ENCODE results near the gene RNF181.
"Not testable (repeated sequence)": the region's sequence is repeated elsewhere in the genome, so short reads cannot be mapped to it uniquely, and the experiment has no call there.

Gene RNF181

DNA sequence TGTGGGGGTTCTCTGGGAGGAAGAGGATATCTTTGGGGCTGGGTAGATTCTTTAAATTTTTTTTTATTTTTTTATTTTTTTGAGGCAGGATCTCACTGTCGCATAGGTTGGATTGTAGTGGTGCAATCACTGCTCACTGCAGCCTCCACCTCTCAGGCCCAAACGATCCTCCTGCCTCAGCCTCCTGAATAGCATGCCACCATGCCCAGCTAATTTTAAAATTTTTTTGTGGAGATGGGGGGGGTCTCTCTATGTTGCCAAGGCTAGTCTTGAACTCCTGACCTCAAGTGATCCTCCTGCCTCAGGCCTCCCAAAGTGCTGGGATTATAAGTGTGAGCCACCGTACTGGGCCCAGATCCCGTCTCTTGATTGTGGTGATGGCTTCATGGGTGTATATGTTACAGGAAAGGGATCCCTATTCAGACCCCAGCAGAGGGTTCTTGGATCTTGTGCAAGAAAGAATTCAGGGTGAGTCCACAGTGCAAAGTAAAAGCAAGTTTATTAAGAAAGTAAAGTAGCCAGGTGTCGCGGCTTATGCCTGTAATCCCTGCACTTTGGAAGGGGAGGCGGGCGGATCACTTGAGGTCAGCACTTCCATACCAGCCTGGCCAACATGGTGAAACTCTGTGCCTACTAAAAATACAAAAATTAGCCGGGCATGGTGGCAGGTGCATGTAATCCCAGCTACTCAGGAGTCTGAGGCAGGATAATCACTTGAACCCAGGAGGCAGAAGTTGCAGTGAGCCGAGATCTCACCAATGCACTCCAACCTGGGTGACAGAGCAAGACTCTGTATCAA, 18.4 kb downstream of the RNF181 start:
- no peaks in the 10 kb centered on the region for H3K27me3 ChIP-seq (ENCODE audit: control insufficient read depth, insufficient read depth, low read length, poor library complexity, severe bottlenecking)
- peaks cover under 1% of the 10 kb centered on the region for H3K36me3 ChIP-seq (ENCODE audit: control insufficient read depth, insufficient read depth, low read length)
- H3K9me3 ChIP-seq (ENCODE audit: control insufficient read depth, low read length), result no peaks in the 10 kb centered on the region
- H3K27ac ChIP-seq (ENCODE audit: insufficient read depth, low read depth, low read length, poor library complexity, severe bottlenecking), result no peak overlapping the region
- 90 to 95% methylated on average over 10 of the region's 10 CpGs for WGBS, 2 experiments
- H3K4me3 ChIP-seq (ENCODE audit: insufficient read depth, low read depth, low read length), result no peak overlapping the region
- H3K4me1 ChIP-seq (ENCODE audit: control insufficient read depth, insufficient read depth, low read length), result no peaks in the 10 kb centered on the region

- not testable (repeated sequence) for H3K36me3 ChIP-seq (ENCODE audit: control insufficient read depth, insufficient read depth, low read length); H3K4me1 ChIP-seq (ENCODE audit: control insufficient read depth, insufficient read depth, low read length); H3K27ac ChIP-seq (ENCODE audit: insufficient read depth, low read depth, low read length, poor library complexity, severe bottlenecking); H3K9me3 ChIP-seq (ENCODE audit: control insufficient read depth, low read length); H3K4me3 ChIP-seq (ENCODE audit: insufficient read depth, low read depth, low read length); H3K27me3 ChIP-seq (ENCODE audit: control insufficient read depth, insufficient read depth, low read length, poor library complexity, severe bottlenecking)
- WGBS, 2 experiments, result 94 to 96% methylated on average over 7 of the region's 7 CpGs
Observed at GRCh38 chr2:85614757-85615156, 19.2 kb downstream of the RNF181 start.

- Histone ChIP-seq H3K9me3 (ENCODE audit: control insufficient read depth, low read length) (no peaks in the 10 kb centered on the region), H3K36me3 (ENCODE audit: control insufficient read depth, insufficient read depth, low read length) (no peaks in the 10 kb centered on the region), H3K27ac (ENCODE audit: insufficient read depth, low read depth, low read length, poor library complexity, severe bottlenecking) (no peak overlapping the region), H3K4me1 (ENCODE audit: control insufficient read depth, insufficient read depth, low read length) (no peaks in the 10 kb centered on the region), H3K27me3 (ENCODE audit: control insufficient read depth, insufficient read depth, low read length, poor library complexity, severe bottlenecking) (no peaks in the 10 kb centered on the region), H3K4me3 (ENCODE audit: insufficient read depth, low read depth, low read length) (no peak overlapping the region)
- WGBS, 2 experiments, result 91 to 92% methylated on average over 17 of the region's 17 CpGs
Observed at GRCh38 chr2:85615413-85615728, 19.8 kb downstream of the RNF181 start.

DNA sequence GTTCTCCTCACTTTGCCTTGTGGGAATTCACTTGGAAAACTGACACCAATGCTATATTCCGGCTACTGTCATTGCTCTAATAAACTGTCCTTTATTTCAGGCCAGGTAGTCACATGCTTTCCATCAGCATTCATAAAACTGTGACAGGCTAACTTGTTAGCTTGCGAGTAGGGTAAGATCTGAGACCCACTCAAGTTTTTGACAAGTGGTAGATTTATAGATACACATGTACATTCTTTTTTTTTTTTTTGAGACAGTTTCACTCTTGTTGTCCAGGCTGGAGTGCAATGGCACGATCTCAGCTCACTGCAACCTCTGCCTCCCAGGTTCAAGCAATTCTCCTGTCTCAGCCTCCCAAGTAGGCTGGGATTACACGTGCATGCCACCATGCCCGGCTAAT, 22.2 kb downstream of the RNF181 start:
- not testable (repeated sequence) for H3K27me3 ChIP-seq (ENCODE audit: control insufficient read depth, insufficient read depth, low read length, poor library complexity, severe bottlenecking)

GRCh38 chr2:85619617-85620016, 24.1 kb downstream of the RNF181 start:
- Histone ChIP-seq H3K4me1 (ENCODE audit: control insufficient read depth, insufficient read depth, low read length) (no peaks in the 10 kb centered on the region), H3K9me3 (ENCODE audit: control insufficient read depth, low read length) (no peaks in the 10 kb centered on the region), H3K27ac (ENCODE audit: insufficient read depth, low read depth, low read length, poor library complexity, severe bottlenecking) (no peak overlapping the region), H3K4me3 (ENCODE audit: insufficient read depth, low read depth, low read length) (no peak overlapping the region), H3K36me3 (ENCODE audit: control insufficient read depth, insufficient read depth, low read length) (peaks cover 24% of the 10 kb centered on the region), H3K27me3 (ENCODE audit: control insufficient read depth, insufficient read depth, low read length, poor library complexity, severe bottlenecking) (no peaks in the 10 kb centered on the region)
- 97 to 98% methylated on average over 6 of the region's 6 CpGs for WGBS, 2 experiments

More for the DNA sequence above, 22.2 kb downstream of the RNF181 start:
- not testable (repeated sequence) for H3K9me3 ChIP-seq (ENCODE audit: control insufficient read depth, low read length); H3K4me1 ChIP-seq (ENCODE audit: control insufficient read depth, insufficient read depth, low read length); H3K4me3 ChIP-seq (ENCODE audit: insufficient read depth, low read depth, low read length); H3K27ac ChIP-seq (ENCODE audit: insufficient read depth, low read depth, low read length, poor library complexity, severe bottlenecking)
- H3K36me3 ChIP-seq (ENCODE audit: control insufficient read depth, insufficient read depth, low read length), result peaks cover 12% of the 10 kb centered on the region
- whole genome bisulfite sequencing, 2 experiments, result 94 to 97% methylated on average over 5 of the region's 5 CpGs

GRCh38 chr2:85621338-85621737, 25.8 kb downstream of the RNF181 start:
- H3K4me1 ChIP-seq (ENCODE audit: control insufficient read depth, insufficient read depth, low read length), result no peaks in the 10 kb centered on the region
- H3K4me3 ChIP-seq (ENCODE audit: insufficient read depth, low read depth, low read length), result no peak overlapping the region
- H3K36me3 ChIP-seq (ENCODE audit: control insufficient read depth, insufficient read depth, low read length), result peaks cover 38% of the 10 kb centered on the region
- no peak overlapping the region for H3K27ac ChIP-seq (ENCODE audit: insufficient read depth, low read depth, low read length, poor library complexity, severe bottlenecking)
- no peaks in the 10 kb centered on the region for H3K27me3 ChIP-seq (ENCODE audit: control insufficient read depth, insufficient read depth, low read length, poor library complexity, severe bottlenecking)
- H3K9me3 ChIP-seq (ENCODE audit: control insufficient read depth, low read length), result no peaks in the 10 kb centered on the region
- WGBS, 2 experiments, result 87% methylated on average over 1 of the region's 1 CpG; no CpG with 5 or more reads in 1 of the 2 experiments

- no peak overlapping the region for H3K27ac ChIP-seq (ENCODE audit: insufficient read depth, low read depth, low read length, poor library complexity, severe bottlenecking)
- H3K4me3 ChIP-seq (ENCODE audit: insufficient read depth, low read depth, low read length), result no peak overlapping the region
- H3K9me3 ChIP-seq (ENCODE audit: control insufficient read depth, low read length), result no peaks in the 10 kb centered on the region
- H3K4me1 ChIP-seq (ENCODE audit: control insufficient read depth, insufficient read depth, low read length), result no peaks in the 10 kb centered on the region
- peaks cover 53% of the 10 kb centered on the region for H3K36me3 ChIP-seq (ENCODE audit: control insufficient read depth, insufficient read depth, low read length)
- 96 to 99% methylated on average over 5 of the region's 5 CpGs for WGBS, 2 experiments
- H3K27me3 ChIP-seq (ENCODE audit: control insufficient read depth, insufficient read depth, low read length, poor library complexity, severe bottlenecking), result no peaks in the 10 kb centered on the region
Observed at GRCh38 chr2:85623991-85624390, 28.4 kb downstream of the RNF181 start.

DNA sequence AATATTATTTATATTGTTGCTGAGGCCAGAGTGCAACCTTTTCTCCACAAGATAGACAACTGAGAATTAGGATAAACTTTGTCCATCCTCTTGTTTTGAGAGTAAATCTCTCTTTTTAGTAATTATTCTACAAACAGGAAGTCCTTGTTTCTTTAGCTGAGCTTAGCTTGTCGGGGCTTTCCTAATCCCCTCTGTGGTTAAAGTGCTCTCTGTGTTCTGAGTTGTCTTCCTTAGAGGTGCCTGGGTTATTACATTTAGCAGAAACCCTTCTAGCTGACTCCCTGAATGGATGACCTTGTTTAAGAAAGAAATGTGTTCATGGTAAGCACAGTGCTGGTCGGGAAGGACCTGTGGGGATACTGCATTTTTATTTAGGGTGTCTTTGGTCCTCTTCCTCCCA, 33.1 kb downstream of the RNF181 start:
- WGBS, 2 experiments, result 93 to 95% methylated on average over 2 of the region's 2 CpGs
- Histone ChIP-seq H3K27ac (ENCODE audit: insufficient read depth, low read depth, low read length, poor library complexity, severe bottlenecking) (no peak overlapping the region), H3K36me3 (ENCODE audit: control insufficient read depth, insufficient read depth, low read length) (peaks cover 62% of the 10 kb centered on the region), H3K4me3 (ENCODE audit: insufficient read depth, low read depth, low read length) (no peak overlapping the region), H3K27me3 (ENCODE audit: control insufficient read depth, insufficient read depth, low read length, poor library complexity, severe bottlenecking) (no peaks in the 10 kb centered on the region), H3K9me3 (ENCODE audit: control insufficient read depth, low read length) (no peaks in the 10 kb centered on the region), H3K4me1 (ENCODE audit: control insufficient read depth, insufficient read depth, low read length) (no peaks in the 10 kb centered on the region)

- Histone ChIP-seq H3K9me3 (ENCODE audit: control insufficient read depth, low read length) (no peaks in the 10 kb centered on the region), H3K36me3 (ENCODE audit: control insufficient read depth, insufficient read depth, low read length) (peaks cover 56% of the 10 kb centered on the region), H3K4me1 (ENCODE audit: control insufficient read depth, insufficient read depth, low read length) (no peaks in the 10 kb centered on the region), H3K4me3 (ENCODE audit: insufficient read depth, low read depth, low read length) (no peak overlapping the region), H3K27me3 (ENCODE audit: control insufficient read depth, insufficient read depth, low read length, poor library complexity, severe bottlenecking) (no peaks in the 10 kb centered on the region), H3K27ac (ENCODE audit: insufficient read depth, low read depth, low read length, poor library complexity, severe bottlenecking) (no peak overlapping the region)
- WGBS, 2 experiments, result 91 to 93% methylated on average over 2 to 3 of the region's 3 CpGs
Observed at GRCh38 chr2:85631316-85631715, 35.8 kb downstream of the RNF181 start.

GRCh38 chr2:85635011-85635410, 39.5 kb downstream of the RNF181 start:
- WGBS, 2 experiments, result 84 to 94% methylated on average over 8 of the region's 8 CpGs
- Histone ChIP-seq H3K4me3 (ENCODE audit: insufficient read depth, low read depth, low read length) (no peak overlapping the region), H3K27ac (ENCODE audit: insufficient read depth, low read depth, low read length, poor library complexity, severe bottlenecking) (no peak overlapping the region), H3K27me3 (ENCODE audit: control insufficient read depth, insufficient read depth, low read length, poor library complexity, severe bottlenecking) (no peaks in the 10 kb centered on the region), H3K9me3 (ENCODE audit: control insufficient read depth, low read length) (no peaks in the 10 kb centered on the region), H3K36me3 (ENCODE audit: control insufficient read depth, insufficient read depth, low read length) (peaks cover 52% of the 10 kb centered on the region), H3K4me1 (ENCODE audit: control insufficient read depth, insufficient read depth, low read length) (no peaks in the 10 kb centered on the region)
